ENCODE measurements around the gene BRSK2.

The BRSK2 gene

DNA sequence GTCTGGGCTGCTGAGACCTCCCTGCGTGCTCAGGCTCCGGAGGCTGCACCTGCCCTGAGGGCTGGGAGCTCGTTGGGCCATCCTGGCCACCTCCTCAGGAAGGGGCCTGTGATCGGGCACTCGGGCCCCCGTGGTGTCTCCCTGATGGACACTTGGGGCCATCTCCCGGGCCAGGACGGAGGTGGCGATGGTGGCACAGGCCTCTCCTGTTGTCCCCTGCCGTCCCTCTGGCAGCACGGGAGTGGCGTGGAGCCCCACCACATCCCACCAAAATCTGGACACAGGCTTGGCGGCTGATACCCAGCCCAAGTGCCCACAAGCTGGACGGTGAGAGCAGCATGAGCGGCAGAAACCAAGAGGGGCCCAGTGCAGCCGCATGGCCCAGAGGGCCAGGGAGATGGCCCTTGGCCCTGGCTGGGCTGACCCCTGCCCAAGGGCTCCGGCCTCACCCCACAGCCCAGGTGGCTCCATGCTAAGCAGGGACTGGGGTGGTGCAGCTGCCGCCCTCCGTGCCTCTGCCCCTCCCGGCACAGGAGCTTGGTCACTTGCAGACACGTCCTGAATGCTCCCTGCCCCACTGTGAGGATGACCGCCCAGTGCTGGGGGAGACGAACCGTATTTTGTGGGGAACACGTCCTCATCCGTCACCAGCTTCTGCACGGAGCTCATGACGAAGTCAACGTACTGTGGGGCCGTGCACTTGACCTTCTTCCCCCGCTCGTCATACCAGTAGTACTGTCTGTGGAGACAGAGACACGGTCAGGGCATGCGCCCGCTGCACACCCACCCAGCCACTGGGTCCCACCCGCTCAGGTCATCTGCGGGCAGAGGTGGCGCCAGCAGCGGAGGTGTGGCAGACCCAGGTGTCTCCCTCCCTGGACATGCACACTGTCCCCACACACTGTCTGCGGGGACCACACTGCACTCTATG is 81.2 kb downstream of the BRSK2 start:
- no peak for DNase-seq

DNA sequence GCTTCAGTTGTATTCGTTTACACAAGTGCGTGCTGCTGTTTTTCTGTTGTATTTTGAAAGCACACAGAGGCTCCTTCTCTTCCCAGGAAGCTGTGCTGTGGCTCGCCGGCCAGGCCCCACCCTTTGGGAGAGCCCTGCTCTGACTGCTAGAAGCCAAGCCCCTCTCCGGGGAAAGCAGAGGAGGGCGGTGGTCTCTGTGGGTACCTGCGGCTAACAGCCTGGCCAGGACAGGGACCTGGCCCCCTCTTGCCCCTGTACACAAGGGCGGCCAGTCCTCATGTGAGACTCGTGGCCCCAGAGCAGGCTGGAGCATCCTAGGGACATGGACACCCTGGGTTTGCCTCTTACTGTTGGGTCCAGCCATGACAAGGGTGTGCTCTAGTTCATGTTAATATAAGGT is 82.0 kb downstream of the BRSK2 start:
- no peak for DNase-seq

DNA sequence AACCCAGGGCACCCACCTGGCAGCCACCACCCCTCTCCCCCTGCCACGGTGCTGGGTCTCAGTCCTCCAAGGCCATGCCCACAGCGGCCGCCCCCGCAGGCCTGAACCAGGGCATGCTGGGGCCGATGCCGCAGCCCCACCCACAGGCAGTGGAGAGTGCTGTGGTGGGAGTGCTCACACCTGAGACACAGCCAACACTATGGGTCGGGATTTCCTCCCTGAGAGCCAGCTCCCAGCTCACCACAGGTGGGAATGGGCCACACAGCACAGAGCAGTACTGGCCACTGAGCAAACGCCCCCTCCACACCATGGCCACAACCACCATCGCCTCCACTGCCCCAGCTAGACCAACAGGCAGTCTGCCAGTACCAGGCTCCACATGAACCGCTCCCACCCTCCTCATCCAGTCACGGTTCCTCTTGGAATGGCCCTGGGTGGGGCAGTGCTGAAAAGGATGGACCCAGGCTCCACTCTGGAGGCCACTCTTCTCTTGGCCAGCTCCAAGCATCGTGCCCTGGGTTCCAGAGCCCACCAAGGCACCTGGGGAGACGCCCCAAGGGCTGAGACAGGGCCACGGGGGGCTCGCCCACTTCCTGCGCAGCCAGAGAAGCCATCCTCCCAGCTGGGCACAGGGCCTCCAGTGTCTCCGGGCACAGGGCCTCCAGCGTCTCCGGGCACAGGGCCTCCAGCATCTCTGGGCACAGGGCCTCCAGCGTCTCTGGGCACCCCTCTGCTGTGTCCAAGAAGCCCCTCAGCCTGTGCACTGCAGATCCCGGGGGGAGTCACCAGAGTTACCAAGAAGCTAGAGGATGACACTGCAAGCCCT is 82.7 kb downstream of the BRSK2 start:
- DNase-seq = no peak

DNA sequence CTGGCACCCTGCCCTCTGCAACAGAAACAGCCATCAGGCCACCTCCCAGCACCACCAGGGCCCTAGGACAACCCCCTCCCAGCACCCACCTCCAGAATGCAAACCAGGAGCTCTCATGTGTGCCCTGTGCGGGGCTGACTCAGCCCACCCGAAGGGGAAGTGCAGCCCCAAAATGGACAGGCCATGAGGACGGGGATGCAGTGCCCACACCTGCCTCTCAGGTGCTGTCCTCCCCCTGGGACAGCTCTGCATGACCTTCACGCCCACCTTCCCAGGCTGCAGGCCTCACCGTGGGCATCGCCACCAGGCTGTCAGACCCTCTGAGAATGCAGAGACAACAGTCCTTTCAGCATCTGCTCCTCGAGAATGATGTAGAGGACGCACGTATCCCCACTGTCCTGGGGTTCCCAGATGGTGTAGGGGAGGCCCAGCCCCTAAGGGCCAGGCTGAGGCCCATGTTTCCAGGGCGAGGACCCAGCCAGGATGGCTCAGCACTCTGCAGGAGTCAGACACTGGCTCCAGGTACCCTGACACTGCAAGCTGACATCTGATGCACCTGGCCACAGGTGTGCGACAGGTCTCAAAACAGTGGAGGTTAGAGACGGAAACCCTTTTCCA is 83.4 kb downstream of the BRSK2 start:
- DNase-seq = no peak

DNA sequence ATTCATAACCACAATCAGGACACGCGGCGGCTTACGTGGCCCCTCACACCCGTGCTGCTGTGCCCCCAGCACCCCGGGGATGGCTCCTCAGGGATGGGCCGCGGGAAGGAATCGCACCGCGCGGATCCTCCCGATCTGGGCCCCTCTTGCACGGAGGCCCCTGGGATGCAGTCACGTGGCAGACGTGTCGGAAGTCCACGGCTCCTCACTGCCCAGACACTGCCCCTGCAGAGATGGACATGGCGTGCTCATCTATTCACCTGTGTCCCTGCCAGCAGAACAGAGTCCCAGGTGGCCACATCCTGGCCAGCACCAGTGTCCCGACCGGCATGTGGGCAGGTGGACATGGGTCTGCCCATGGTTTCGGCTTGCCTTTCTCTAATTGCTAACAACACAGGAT is 84.1 kb downstream of the BRSK2 start:
- DNase-seq = no peak

DNA sequence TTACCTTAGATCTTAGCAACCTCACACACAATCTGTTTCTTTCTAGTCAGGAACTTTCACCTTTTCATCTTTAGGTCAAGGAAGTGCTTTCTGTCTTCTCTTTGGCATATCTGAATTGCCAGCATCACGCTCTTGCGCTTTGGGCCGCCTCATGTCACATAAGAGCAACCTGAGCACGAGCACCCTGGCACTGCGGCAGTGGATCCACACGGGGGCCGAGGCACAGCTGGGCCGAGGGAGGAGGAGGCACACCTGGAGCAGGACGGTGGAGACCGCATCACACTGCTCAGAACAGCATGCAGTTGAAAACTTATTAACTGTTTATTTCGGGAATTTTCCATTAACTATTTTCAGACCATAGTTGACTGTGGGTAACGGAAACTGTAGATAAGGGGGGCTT is 86.1 kb downstream of the BRSK2 start:
- no peak for DNase-seq

DNA sequence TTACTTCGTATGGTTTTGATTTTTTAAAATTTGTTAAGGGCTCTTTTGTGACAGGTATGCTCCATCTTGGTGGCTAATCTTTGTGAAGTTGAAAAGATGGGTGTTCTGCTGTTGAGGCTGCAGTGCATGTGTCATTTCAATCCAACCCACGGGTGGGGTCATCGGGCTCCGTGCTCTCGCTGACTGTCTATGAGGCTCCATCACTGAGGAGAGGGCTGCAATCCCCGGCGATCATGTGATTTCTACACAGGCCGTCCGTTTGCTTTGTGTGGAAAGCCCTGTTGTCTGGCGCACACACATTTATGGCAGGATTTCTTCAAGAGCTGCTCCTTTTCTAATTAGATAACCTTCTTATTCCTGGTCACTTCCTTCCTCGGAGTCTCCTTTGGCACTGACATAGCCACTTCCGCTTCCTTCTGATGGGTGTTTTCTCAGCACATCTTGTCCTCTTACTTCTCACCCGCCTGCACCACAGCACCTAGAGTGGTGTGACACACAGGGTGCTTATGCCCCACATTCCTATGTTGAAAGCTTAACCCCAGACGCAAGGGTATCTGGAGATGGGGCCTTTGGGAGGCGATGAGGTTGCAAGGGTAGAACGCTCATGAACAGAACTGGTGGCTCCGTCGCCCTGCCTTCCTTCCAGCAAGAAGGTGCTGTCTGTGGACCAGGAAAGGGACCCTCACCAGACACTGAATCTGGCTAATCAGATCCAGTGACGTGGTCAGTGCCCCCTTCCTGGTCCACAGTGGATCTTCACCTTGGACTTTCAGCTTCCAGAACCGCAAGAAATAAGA is 87.4 kb downstream of the BRSK2 start:
- no peak for DNase-seq

DNA sequence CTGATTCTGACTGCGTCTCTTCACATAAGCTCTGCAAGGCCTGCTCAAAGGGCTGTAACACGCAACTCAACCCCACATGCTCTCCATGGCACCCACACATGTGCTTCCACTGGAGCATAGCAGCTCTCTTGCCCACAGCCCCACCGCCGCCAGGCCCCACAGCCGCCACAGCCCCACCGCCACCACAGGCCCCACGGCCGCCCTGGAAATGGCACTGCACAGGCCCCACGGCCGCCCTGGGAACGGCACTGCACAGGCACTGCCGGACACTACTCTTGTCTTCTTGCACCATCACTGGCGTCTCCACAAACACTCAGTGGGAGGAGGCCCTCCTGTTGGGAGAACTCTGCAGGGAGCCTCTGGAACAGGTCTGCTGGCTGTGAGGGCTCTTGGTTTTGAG is 88.3 kb downstream of the BRSK2 start:
- DNase-seq = no peak

DNA sequence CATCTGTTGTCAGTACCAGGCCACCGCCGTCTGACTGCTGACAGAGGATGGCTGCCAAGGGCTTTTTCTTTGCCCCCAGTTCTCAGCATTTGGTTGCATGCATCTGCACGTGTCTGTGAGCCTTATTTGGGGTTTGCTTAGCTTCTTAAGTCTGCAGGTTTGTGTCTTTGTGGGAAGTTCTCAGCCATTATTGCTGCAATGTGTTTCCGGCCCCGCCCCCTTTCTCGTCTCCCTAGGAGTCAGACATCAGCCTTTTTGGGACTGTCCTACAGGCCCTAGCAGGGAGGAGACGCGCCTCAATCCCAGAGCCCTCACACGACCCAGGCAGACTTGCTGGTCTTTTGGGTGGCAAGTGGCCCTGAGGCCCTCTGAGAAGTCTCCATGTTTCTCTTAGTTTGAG is 88.8 kb downstream of the BRSK2 start:
- no peak for DNase-seq

DNA sequence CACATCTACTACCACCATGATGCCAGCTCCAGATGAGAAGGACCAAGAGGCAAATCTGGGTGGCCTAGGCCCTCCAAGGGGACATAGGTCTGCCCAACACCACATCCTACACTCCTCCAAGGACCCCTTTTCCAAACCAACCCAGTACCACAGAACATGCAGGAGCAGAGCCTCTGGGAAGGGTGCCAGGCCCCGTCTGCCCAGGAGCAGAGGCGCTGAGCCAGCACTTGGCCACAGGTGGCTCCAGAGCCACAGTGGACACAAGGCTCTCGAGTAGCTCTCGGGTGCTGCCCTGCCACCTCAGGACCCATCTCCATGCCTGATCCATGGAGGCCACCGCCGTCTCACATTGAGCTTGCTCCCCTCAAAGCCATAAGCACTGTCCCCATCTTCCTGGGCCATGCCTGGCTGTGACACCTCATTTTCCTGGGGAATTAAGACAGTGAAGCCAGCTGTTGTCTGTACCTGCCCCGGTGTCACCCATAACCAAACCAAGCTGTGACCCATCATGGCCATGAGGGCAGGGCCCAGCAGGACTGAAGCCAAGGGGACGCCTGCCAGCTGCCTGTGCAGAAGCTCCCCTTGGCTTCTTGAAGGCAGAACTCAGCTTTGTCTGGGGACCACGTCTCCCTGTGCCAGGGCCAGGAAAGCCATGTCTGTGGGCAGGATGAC is 89.4 kb downstream of the BRSK2 start:
- no peak for DNase-seq

DNA sequence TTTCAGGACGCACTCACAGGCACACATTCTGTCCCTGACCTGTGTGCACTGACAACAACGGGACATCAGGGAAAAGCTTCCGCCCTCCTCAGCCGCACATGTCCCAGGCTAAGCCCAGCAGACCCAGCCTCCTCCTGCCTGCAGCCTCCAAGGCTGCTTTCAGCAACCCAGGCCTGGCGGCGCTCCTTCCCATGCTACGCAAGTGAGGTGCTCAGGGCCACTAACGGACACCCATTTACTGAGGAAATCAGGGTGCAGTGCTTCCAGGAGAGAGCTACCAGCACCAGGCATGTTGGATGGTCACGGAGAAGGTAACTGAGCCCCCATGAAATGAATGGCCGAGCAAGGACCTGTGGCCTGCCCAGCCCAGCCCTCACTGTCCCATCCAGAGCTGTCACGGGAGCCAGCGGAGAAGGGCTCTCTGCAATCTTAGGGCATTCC is 90.0 kb downstream of the BRSK2 start:
- DNase-seq = no peak

DNA sequence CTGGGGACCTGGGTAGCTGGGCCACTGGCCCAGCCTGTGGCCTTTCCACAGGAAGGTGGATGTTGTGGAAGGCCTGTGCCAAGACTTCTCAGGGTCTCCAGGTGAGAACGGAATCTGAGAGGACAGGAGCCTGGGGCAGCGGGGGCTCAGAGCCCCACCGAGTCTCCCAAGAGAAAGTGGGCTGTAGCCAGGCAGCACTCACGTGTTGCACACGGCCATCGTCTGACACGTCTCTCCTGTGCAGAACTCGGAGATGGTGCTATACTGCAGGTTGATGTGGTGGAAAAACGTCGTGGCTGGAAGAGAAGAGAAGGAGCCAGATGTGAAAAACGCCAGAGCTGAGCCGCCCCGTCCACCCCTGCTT is 90.4 kb downstream of the BRSK2 start:
- DNase-seq = no peak

DNA sequence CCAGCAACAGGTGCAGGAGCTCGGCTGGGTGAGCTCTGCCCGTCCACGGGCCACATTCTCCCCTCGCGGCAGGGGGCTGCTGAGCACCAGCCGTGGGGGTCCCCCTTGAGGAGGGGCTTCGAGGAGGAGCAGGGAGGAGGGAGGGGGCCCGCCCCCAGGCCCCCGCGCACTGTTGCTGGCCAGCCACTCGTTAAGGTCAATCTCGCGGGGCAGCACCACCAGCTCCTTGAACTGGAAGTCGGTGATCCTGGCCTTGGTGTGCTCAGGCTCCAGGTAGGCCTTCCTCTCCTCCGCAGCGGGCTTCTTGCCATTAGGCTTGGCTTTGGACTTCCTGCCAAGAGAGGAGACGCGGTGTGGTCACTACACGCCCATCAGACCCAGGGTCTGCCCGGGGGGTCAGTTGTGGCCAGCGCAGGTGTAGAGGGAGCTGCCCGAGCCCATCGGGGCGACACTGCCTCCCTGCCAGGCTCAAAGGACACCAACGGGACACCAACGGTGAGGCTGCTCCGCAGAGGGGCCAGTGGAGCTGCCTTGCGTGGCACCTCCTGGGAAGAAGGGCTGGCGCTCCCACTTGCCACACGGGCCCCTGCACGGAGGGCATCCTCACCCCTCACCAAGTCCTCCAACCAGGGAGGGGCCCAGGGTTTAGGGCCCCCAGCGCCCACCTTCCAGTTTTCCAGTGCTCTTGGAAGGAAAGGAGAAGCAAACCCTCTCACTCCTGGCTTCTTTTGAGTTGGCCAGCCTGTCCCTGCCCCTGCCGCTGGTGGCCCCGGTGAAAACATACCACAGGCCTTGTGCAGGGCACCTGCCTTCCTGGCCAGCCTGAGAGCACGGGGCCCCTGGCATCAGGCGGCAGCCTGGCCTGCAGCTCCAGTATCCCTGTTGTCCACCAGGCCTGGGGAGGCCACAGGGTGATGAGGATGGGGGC is 91.1 kb downstream of the BRSK2 start:
- no peak for DNase-seq

DNA sequence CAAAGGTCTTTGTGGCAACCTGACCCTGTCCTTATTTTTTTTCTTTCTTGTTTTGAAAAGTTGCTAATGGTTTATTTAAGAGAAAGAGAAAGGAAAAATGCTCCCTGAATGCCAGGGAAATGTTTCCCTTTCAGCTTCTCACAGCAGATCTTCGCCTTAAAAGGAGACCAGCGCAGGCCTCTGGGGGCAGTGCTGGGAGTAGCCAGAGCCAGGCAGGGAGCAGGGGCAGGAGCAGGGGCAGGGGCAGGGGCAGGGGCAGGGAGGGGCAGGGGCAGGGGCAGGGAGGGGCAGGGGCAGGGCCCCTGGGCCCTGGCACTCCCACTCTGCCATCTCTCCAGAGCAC is 91.7 kb downstream of the BRSK2 start:
- DNase-seq = no peak

DNA sequence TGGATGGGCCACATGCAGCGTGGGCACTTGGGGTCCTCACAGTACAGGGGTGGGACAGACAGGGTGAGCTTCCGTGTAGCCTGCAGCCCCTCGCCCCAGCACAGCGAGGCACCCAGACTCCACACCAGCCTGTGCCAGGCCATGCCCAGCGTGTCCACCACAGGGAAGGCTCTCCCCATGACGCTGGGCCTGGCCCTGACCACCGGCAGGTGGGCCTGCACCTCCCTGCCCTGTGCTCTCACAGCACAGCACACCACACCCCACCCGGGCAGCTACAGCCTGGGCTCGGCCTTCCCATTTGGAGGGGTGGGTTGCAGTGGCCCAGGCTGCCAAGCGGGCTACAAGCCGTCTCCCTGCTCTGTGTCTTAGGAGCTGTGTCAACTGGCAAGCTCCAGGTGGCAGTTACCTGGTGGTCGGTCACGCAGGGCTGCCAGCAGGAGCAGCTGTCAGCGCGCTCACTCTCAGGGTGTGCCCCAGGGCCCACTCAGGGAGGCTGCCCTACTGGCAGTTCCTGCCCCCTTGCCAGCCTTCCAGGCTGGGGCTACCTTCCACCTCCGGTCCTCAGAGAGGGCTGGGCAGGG is 92.2 kb downstream of the BRSK2 start:
- no peak for DNase-seq

DNA sequence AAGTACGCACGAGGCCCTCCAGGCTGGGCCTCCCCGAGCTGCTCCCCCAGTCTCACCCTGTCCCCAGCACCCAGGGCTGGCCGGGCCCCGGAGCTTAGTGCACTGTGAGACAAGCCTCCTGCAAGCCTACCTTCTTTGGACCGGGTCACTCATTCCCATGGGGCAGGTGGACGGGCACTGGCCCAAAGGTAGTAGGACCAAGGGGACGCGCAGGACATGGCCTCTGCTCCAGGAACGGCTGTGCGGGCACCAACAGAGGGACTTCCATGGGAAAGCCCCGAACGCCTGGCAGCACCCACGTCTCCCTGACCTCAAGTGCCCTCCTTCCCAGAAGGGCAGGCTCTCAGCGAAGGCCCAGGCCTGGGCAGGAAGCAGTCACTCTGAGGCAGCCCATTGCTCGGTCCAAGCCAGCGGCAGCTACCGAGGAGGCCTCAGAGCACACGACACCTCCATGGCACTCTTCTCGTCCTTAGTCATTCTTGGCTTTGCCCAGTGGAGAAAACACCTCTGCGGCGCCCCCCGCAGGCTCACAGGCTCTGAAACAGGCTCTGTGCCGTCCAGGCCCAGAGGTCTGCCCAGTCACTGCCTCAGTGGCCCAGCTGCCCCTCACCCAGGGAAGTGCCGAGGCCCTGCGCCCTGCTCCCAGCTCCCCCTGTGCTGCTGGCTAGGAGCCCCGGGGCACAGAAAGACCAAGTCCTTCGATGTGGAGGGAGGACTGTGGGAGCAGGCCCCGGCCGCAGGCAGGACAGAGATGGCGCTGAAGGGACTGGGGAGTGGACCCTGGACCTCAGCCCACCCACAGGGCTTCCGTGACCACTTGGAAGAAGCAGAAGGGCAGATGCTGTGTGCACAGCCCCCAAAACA is 93.1 kb downstream of the BRSK2 start:
- DNase-seq = no peak

DNA sequence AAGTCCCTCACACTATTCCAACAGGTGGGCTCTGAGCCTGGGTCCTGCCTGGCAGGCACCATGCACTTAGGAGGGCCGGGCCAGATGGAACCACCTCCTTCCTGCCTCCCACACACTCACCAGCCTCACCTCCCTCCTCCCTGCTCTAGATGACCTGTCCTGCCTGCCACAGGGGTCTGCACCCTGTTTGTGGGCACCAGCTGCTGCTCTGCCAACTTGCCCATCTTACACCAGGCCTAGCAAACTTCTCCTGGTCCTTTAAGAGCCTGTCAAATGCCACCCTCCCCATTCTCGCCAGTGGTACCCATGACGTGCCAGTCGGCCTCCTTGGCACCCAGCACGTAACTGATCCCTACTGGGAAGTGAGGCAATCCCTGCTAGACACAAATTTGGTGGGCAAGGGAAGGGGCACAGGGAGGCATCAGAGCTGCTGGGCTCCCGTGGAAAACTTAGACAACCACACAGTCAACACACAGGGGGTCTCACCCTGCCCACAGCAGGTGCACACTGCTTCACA is 93.8 kb downstream of the BRSK2 start:
- no peak for DNase-seq

DNA sequence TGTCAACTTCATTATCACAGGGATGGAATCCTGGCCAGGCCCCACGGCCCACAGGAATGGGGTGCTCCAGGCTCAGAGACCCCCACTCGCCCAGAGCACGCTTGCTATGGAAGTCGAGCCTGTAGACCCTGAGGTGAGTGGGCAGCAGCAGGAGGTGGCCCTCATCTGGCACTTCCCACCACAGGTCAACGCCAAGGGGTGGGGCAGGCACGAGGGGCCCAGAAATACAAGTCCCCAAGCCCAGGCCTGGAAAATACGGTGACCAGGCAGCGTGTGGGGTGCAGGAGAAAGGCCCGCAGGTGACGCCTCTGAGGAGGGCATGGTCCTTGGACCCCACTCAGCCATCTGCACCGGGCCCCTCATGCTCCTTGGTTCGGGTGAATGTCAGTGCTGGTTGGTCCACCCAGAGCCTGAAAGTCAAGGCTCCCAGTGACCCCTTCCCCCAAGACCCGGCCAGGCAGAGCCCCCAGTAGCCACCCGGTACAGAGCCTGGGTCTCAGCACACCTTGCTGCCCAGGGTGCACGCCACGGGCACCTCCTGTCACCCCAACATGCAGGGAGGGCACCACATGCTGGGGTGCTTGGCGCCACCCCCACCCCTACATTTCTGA is 94.4 kb downstream of the BRSK2 start:
- DNase-seq = no peak
